Glomerular endothelial cell (primary cell): ENCODE measurements around the gene TMEM176B. TPM values are rescaled to one million over a fixed set of nuclear protein-coding genes. Genes with fewer than 3 reads are reported as not detected.
"Not testable (repeated sequence)": the region's sequence is repeated elsewhere in the genome, so short reads cannot be mapped to it uniquely, and the experiment has no call there.

Source experiments
- DNase-seq: peaks from one replicate; pipeline ENCODE4 v3.0.0-alpha.2; 2011; ENCODE audit warnings: low read depth, low spot score; ENCODE audit errors: extremely low read depth
- total RNA-seq: library from RNA; depleted of rRNA; stranded (reverse); fragments of >200 nt; gene quantifications from 2 replicates; pipeline ENCODE4 v1.2.3, GENCODE V29; 2015

The TMEM176B gene
- total RNA-seq, 1 donor from 2014 or later, result not detected

- no peak for DNase-seq
Measured at GRCh38 chr7:150791746-150792452, 8.3 kb downstream of the TMEM176B start.

- DNase-seq, result no peak
Measured at GRCh38 chr7:150791304-150791703, 8.9 kb downstream of the TMEM176B start.

GRCh38 chr7:150790416-150791075 lies 9.6 kb downstream of the TMEM176B start:
- no peak for DNase-seq

GRCh38 chr7:150788474-150789269 lies 11.5 kb downstream of the TMEM176B start:
- DNase-seq, result no peak

- DNase-seq, result no peak
Measured at GRCh38 chr7:150787321-150788281, 12.6 kb downstream of the TMEM176B start.

- no peak for DNase-seq
Measured at GRCh38 chr7:150784954-150785353, 15.2 kb downstream of the TMEM176B start.

- no peak for DNase-seq
Measured at GRCh38 chr7:150784120-150784736, 15.9 kb downstream of the TMEM176B start.

GRCh38 chr7:150781961-150782360 lies 18.2 kb downstream of the TMEM176B start:
- DNase-seq, result no peak

GRCh38 chr7:150781103-150781502 lies 19.1 kb downstream of the TMEM176B start:
- no peak for DNase-seq

GRCh38 chr7:150780292-150780691 lies 19.9 kb downstream of the TMEM176B start:
- no peak for DNase-seq

- no peak for DNase-seq
Measured at GRCh38 chr7:150778738-150779301, 21.3 kb downstream of the TMEM176B start.

GRCh38 chr7:150778014-150778737 lies 22.0 kb downstream of the TMEM176B start:
- DNase-seq, result no peak

GRCh38 chr7:150774131-150774530 lies 26.0 kb downstream of the TMEM176B start:
- not testable (repeated sequence) for DNase-seq

GRCh38 chr7:150769768-150770167 lies 30.4 kb downstream of the TMEM176B start:
- DNase-seq, result no peak

GRCh38 chr7:150766334-150766709 lies 33.8 kb downstream of the TMEM176B start:
- no peak for DNase-seq

- DNase-seq, result no peak
Measured at GRCh38 chr7:150759479-150759878, 40.7 kb downstream of the TMEM176B start.

- no peak for DNase-seq
Measured at GRCh38 chr7:150756858-150757257, 43.3 kb downstream of the TMEM176B start.

- no peak for DNase-seq
Measured at GRCh38 chr7:150756166-150756565, 44.0 kb downstream of the TMEM176B start.

GRCh38 chr7:150755473-150756099 lies 44.6 kb downstream of the TMEM176B start:
- DNase-seq, result no peak
